Activated T-cell treated with anti-CD3 and anti-CD28 coated beads, Interleukin-2, amount 50 U/mL, for 72 hours (primary cell): Measurements from ENCODE around the gene ECSCR. TPM values are rescaled to one million over a fixed set of nuclear protein-coding genes. Genes with fewer than 3 reads are reported as not detected.
"Not testable (repeated sequence)": the region's sequence is repeated elsewhere in the genome, so short reads cannot be mapped to it uniquely, and the experiment has no call there.

ENCODE experiments used
- ATAC-seq, 2 donors: fragments of 150-1000 bp; cut with Tn5 transposase; replicated peaks in 1 of 2; 2 replicates each; pipeline ENCODE4 v1.10.0; 2021; ENCODE audit warnings: moderate library complexity in 2 of 2, mild to moderate bottlenecking in 1 of 2
- DNase-seq, 2 donors: peaks; one replicate each; pipeline ENCODE4 v3.0.0; 2021 to 2022; ENCODE audit warnings: mixed read lengths in 1 of 2
- H3K27ac Mint-ChIP-seq: one replicate; pipeline ENCODE4 v1.8.0; 2022; ENCODE audit warnings: mild to moderate bottlenecking, moderate library complexity, mixed read lengths
- H3K27me3 Mint-ChIP-seq: one replicate; pipeline ENCODE4 v1.8.0; 2022; ENCODE audit warnings: low read depth, mixed read lengths
- H3K36me3 Mint-ChIP-seq, 2 donors: one replicate each; pipeline ENCODE4 v1.8.0; 2022; ENCODE audit warnings: mixed read lengths in 2 of 2, mild to moderate bottlenecking in 1 of 2; ENCODE audit not compliant: insufficient read depth in 2 of 2
- H3K4me1 Mint-ChIP-seq: one replicate; pipeline ENCODE4 v1.8.0; 2022; ENCODE audit warnings: low read depth, mixed read lengths
- H3K4me3 Mint-ChIP-seq, 2 donors: one replicate each; pipeline ENCODE4 v1.8.0; 2022; ENCODE audit warnings: mild to moderate bottlenecking in 2 of 2, mixed read lengths in 2 of 2, moderate library complexity in 2 of 2
- H3K9me3 Mint-ChIP-seq, 2 donors: one replicate each; pipeline ENCODE4 v1.8.0; 2022; ENCODE audit warnings: mixed read lengths in 2 of 2
- total RNA-seq, 2 donors: library from RNA; stranded (reverse); gene quantifications; one replicate each; pipeline ENCODE4 v1.2.3, GENCODE V29; 2022

ECSCR gene
- total RNA-seq, 2 donors from 2014 or later = 1.2 to 1.4 TPM

DNA sequence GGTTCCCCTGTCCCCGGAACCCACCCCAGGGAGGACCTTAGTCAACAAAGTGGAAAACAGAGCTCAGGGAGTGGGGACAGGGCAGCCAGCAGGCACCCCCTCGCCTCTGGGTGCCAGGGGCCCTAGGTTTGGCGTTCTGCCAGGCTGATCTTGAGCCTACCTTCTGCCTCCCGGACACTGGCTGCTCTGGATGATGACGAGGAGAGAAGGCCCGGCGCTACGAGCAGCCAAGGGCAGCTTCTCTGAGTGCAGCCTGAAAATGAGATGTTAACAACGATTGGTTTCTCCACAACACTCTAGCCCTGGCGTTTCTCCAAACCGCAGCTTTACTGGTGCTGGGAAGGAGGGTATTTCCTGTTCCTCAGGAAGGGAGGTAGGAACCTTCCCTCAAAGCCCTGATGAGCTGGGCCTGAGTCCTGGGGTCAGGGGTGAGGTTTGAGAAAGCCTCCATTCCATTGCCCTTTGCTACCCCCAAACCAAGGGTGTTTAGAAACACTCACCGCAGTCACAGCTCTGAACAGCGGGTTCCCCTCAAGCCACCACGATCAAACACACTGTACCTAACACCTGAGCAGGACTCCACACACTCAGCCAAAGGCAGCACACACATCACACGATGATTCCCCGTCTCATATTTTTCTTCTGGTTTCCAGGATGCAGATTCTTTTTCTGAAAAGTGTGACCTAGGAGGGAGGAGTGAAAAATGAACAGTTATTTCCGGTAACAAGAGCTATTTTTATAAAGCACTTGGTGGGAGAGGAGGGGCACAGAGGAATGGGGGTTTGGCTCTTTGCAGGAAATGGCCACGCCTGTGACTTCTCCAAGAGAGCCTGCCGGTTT lies 19.7 kb upstream of the ECSCR start, which contains the start of gene STING1:
Gene STING1 (minus strand): TSS at position 709 of the 840 bp plus-strand sequence. CDS start 1,054 bp downstream, outside the sequence.
- no peaks in the 10 kb centered on the region for H3K27me3 Mint-ChIP-seq
- DNase-seq = peak; percentile 66 to 76
- peaks cover 14 to 20% of the 10 kb centered on the region in 2 donors for H3K36me3 Mint-ChIP-seq
- peaks cover 48% of the 10 kb centered on the region for H3K4me1 Mint-ChIP-seq
- H3K9me3 Mint-ChIP-seq = no peaks in the 10 kb centered on the region
- H3K4me3 Mint-ChIP-seq = peak within 1 kb of the TSS; percentile 80 to 94
- peak; percentile 68 to 81 for ATAC-seq
- H3K27ac Mint-ChIP-seq = peak within 1 kb of the TSS; percentile 98

DNA sequence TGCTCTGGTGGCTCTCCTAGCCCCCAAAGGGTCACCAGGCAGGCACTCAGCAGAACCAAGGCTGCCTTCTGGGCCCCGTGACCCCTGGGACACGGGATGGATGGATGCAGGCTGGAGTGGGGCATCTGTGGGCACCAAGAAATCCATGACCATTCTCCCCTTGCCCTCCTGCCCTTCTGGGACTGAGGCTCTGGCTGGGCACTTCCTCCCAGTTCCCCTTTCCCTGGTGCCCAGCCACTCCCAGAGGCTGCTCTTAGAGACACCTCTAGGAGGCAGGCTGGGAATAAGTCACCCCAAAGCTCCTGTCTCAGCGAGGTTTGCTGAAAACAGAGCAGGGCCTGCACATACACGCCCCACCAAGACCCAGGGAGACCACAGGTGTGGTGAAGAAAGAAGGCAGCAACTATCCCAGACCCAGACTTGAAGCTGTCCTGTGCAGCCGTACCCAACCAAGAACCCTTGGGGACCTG lies 19.1 kb upstream of the ECSCR start:
- peaks cover 16 to 20% of the 10 kb centered on the region in 2 donors for H3K36me3 Mint-ChIP-seq

DNA sequence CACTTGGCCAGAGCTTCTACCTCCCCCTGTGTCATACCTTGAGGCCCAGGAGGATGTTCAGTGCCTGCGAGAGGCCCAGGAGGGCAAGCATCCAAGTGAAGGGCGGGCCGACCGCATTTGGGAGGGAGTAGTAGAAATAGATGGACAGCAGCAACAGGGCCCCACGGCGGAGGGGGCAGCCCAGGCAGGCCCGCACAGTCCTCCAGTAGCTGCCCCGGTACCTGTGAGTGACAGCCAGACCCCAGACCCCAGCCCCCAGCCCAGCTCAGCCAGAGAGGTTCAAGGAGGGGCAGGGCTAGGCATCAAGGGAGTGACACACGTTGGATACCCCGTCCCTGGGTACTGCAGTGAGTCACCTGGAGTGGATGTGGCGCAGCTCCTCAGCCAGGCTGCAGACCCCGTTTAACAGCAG lies 18.6 kb upstream of the ECSCR start:
- peak; percentile 65 to 75 for ATAC-seq
- Mint-ChIP-seq H3K9me3 (no peaks in the 10 kb centered on the region), H3K36me3 (peaks cover 16 to 20% of the 10 kb centered on the region in 2 donors), H3K4me1 (peaks cover 50% of the 10 kb centered on the region), H3K4me3 (peak overlapping the region; percentile 80 to 94), H3K27me3 (no peaks in the 10 kb centered on the region), H3K27ac (peak overlapping the region; percentile 98)
- DNase-seq = peak in 1 of 2 donors; percentile 58

More for the DNA sequence above, 19.1 kb upstream of the ECSCR start:
- Mint-ChIP-seq H3K9me3 (no peaks in the 10 kb centered on the region), H3K4me1 (peaks cover 48% of the 10 kb centered on the region), H3K27me3 (no peaks in the 10 kb centered on the region), H3K4me3 (peak overlapping the region; percentile 80 to 94), H3K27ac (peak overlapping the region; percentile 98)
- DNase-seq (peak in 1 of 2 donors; percentile 28), ATAC-seq (peak; percentile 33)

DNA sequence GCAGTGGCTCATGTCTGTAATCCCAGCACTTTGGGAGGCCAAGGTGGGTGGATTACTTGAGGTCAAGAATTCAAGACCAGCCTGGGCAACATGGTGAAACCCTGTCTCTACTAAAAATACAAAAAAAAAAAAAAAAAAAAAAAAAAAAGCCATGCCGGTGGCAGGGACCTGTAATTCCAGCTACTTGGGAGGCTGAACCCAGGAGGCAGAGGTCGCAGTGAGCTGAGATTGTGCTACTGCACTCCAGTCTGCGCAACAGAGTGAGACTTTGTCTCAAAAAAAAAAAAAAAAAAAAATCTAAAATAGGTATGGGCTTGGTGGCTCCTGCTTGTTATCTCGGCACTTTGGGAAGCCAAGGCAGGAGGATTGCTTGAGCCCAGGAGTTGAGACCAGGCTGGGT lies 17.2 kb upstream of the ECSCR start:
- ATAC-seq, H3K9me3 Mint-ChIP-seq, H3K27me3 Mint-ChIP-seq, H3K27ac Mint-ChIP-seq, DNase-seq: not testable (repeated sequence)
- Mint-ChIP-seq H3K36me3 (peaks cover 19 to 26% of the 10 kb centered on the region in 2 donors), H3K4me1 (peaks cover 64% of the 10 kb centered on the region), H3K4me3 (peak overlapping the region in 1 of 2 donors; percentile 57)

DNA sequence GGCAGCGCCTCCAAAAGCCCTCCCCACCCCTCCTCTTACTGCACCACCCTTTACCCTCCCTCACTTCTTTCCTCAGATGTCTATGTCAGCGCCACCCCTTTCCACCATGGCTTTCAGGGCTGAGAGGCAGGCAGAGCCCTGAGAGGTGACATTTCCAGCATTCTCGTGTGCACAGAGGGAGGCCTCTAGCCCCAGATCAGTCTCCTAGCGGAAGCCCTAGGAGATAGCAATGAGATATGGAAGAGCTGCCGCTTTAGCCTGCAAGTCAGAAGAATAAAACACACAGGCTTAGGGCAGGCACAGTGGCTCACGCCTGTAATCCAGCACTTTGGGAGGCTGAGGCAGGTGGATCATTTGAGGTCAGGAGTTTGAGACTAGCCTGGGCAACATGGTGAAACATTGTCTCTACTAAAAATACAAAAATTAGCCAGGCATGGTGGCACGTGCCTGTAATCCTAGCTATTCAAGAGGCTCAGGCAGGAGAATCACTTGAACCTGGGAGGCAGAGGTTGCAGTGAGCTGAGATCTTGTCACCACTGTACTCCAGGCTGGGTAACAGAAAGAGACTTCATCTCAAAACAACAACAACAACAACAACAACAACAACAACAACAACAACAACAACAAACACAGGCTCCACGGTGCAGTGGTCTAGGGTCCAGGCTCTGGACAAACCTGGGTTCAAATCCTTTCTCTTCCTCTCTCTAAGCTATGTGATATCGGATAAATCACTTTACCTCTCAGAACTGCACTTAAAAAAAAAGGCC lies 16.3 kb upstream of the ECSCR start:
- Mint-ChIP-seq H3K4me3 (peak overlapping the region; percentile 37 to 57), H3K36me3 (peaks cover 19 to 26% of the 10 kb centered on the region in 2 donors), H3K4me1 (peaks cover 72% of the 10 kb centered on the region), H3K27ac (peak overlapping the region; percentile 82)
- not testable (repeated sequence) for H3K27me3 Mint-ChIP-seq, DNase-seq, H3K9me3 Mint-ChIP-seq, ATAC-seq

DNA sequence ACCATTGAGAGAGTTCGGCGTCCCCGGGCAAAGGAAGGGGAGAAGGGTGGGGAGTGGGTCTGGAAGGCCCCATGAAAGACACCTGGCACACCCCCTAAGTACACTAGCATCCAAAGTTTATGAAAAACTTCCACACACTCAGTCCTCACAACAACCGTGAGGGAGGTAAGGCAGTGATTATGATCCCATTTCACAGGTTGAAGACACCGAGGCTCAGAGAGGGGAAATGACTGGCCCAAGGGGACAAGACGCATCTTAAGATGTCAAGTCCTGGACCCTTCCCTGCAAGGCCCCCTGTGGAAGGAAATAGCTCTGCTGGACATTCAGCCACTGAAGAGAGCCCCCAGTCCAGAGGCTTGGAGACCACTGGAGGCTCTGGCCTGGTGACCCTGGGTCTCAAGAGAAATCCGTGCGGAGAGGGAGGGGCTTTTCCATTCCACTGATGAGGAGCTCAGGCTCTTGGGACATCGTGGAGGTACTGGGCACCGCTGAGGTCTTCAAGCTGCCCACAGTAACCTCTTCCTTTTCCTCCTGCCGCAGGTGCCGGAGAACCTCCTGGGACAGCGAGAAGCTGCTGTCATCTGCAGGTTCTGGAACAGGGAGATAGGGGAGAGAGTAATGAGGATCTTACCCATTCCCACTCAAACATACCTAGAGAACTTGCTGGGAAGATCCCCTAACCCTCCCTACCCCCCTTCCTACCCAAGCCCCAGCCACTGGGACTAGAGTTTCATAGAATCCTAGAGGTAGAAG lies 13.5 kb upstream of the ECSCR start:
- Mint-ChIP-seq H3K9me3 (no peaks in the 10 kb centered on the region), H3K36me3 (peaks cover 19% of the 10 kb centered on the region in 2 donors), H3K27ac (no peak overlapping the region), H3K4me1 (peaks cover 80% of the 10 kb centered on the region), H3K4me3 (peak overlapping the region in 1 of 2 donors; percentile 11), H3K27me3 (no peaks in the 10 kb centered on the region)
- ATAC-seq = no peak
- no peak for DNase-seq

DNA sequence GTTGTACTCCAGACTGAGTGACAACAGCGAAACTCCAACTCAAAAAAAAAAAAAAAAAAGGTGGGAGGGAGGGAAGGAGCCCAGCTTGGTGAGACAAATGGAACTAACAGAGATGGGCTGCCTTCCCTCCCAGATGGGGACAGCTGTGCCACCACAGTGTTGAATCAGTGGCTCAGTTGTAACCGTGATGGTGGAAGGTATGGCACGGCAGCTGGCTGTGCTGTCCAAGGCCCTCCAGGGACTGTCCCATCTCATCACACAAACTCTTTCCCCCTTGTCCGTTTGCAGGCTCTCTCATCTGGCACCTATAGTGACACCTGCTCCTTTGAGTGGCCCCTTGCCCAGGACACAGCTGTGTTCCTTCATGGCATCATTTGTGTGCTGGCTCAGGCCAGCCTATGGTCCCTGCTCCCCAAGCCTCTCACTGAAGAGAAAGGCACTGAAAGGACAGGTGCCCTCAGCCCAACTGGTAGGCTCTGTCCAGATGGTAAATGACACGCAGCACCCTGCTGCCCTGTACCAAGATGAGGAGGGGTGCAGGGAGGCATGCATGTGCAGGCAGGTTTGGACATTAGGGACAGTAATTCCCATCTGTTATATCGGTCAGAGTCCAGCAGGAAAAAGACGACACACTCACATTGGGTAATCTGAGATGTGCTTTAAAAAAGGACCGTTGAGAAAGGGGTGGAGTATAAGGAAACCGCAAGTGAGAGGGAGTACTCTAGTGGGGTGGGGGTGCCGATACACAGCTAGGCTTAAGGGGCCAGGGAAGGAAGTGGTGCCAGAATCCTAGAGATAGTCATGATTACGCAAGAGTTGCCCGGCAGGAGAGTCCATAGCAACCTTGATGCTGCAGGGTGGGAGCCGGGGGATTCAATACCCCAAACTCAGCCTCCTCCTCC lies 12.6 kb upstream of the ECSCR start:
- peaks cover 81% of the 10 kb centered on the region for H3K4me1 Mint-ChIP-seq
- peaks cover 13 to 14% of the 10 kb centered on the region in 2 donors for H3K36me3 Mint-ChIP-seq
- H3K27ac Mint-ChIP-seq = peak overlapping the region; percentile 71
- ATAC-seq (peak; percentile 26 to 33), DNase-seq (no peak)
- peak overlapping the region in 1 of 2 donors; percentile 11 for H3K4me3 Mint-ChIP-seq
- no peaks in the 10 kb centered on the region for H3K9me3 Mint-ChIP-seq
- H3K27me3 Mint-ChIP-seq = no peaks in the 10 kb centered on the region

DNA sequence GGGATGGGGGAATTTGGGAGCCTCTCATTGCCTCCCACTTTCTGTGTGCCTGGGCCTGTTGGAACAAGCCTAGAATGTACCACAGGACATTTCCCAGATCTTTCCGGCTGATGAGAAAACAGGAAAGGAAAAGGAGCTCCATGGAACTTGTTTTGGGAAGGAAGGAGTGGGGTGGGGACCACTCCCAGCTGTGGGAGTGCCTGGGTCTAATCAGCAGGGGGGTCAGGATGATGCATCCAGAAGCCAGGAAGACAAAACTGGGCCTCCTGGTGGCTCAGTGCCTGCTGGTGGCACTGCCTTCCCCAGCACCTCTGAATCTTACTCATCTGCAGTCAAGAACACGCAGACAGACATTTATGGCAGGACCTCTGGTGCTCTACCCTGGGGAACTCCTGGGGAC lies 11.0 kb upstream of the ECSCR start:
- Mint-ChIP-seq H3K4me3 (peak overlapping the region in 1 of 2 donors; percentile 10), H3K27me3 (no peaks in the 10 kb centered on the region), H3K4me1 (peaks cover 85% of the 10 kb centered on the region), H3K36me3 (peaks cover 7 to 9% of the 10 kb centered on the region in 2 donors), H3K9me3 (no peaks in the 10 kb centered on the region), H3K27ac (peak overlapping the region; percentile 52)
- peak in 1 of 2 donors; percentile 10 for ATAC-seq
- no peak for DNase-seq

DNA sequence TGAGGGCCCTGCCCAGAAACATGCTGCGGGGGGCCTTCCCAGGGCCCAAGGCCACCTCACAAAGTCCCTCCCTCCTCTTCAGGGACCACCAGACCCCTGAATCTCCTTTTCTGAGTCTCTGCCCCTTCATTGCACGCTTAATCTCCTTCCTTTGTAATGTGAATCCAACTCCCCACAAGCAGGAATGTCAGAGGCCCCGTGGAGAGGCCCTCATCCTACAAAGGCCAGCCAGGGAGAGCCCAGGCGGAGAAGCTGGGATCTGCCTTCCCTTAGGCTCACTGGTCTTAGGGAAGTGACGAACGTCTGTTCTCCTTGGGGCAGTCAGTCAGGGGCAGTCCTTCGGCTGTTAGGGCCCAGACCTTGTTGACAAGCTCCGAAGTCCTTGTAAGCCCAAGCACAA lies 10.6 kb upstream of the ECSCR start:
- peaks cover 85% of the 10 kb centered on the region for H3K4me1 Mint-ChIP-seq
- ATAC-seq (no peak), DNase-seq (no peak)
- H3K9me3 Mint-ChIP-seq = no peaks in the 10 kb centered on the region
- no peak overlapping the region for H3K27ac Mint-ChIP-seq
- H3K4me3 Mint-ChIP-seq = no peak overlapping the region
- H3K27me3 Mint-ChIP-seq = no peaks in the 10 kb centered on the region
- peaks cover 5 to 8% of the 10 kb centered on the region in 2 donors for H3K36me3 Mint-ChIP-seq

DNA sequence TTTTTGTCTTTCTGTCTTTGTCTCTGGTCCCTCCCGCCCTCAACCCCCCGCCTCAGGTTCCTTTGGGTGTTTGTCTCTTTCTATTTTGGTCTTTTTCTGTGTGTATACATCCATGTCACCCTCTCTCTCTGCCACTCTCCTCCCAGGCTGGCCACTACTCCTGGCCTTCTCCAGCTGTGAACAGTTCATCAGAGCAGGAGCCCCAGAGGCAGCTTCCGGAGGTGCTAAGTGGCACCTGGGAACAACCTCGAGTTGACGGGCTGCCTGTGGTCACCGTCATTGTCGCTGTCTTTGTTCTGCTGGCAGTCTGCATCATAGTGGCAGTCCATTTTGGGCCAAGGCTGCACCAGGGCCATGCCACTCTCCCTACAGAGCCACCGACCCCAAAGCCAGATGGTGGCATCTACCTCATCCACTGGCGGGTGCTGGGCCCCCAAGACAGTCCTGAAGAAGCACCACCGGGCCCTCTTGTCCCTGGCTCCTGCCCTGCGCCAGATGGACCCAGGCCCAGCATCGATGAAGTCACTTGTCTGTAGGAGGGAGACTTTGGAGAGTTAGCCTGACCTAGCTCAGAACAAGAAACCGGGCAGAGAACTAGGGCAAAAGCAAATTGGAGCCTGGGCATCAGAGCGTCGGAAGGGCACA lies 10.0 kb upstream of the ECSCR start:
- H3K4me3 Mint-ChIP-seq = peak overlapping the region; percentile 58 to 71
- peaks cover 79% of the 10 kb centered on the region for H3K4me1 Mint-ChIP-seq
- H3K36me3 Mint-ChIP-seq = peaks cover 5 to 6% of the 10 kb centered on the region in 2 donors
- H3K27ac Mint-ChIP-seq = peak overlapping the region; percentile 64
- H3K9me3 Mint-ChIP-seq = no peaks in the 10 kb centered on the region
- H3K27me3 Mint-ChIP-seq = no peaks in the 10 kb centered on the region
- ATAC-seq (peak in 1 of 2 donors; percentile 2), DNase-seq (no peak)

DNA sequence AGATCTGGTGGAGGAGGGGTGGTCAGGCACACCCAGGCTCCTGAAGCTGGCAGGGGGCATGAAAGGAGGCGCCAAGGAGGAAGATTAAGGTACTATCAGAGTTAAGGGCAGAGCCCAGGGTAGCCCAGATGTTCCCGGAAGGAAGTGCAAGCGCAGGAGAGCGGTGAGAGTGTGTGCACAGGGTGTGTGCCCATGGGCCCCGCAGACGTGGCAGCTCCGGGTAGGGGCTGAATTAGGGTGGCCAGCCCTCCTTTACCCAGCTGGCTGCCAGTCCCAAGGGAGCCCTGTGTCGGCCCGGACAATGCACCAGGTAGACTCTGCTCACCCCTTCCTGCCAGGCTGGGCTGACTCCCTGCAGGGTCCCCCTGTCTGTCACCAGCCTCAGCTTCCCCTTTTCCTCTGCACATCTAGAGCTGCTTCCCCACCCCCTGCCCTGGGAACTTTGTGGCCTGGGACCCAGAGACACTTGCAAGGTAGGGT lies 8.3 kb upstream of the ECSCR start, which contains the start of gene SMIM33:
Gene SMIM33 (plus strand): TSS at position 184 of the 480 bp plus-strand sequence. CDS start 118 bp downstream, at position 302.
- Mint-ChIP-seq H3K4me1 (peaks cover 74% of the 10 kb centered on the region), H3K9me3 (no peaks in the 10 kb centered on the region), H3K27me3 (no peaks in the 10 kb centered on the region), H3K36me3 (peaks cover 3 to 6% of the 10 kb centered on the region in 2 donors), H3K27ac (peak within 1 kb of the TSS; percentile 95), H3K4me3 (peak within 1 kb of the TSS; percentile 74 to 83)
- DNase-seq (peak in 1 of 2 donors; percentile 52), ATAC-seq (peak; percentile 55 to 60)
